Fibroblast of villous mesenchyme (primary cell): Measurements from ENCODE around the gene MRRF. TPM values are rescaled to one million over a fixed set of nuclear protein-coding genes. Genes with fewer than 3 reads are reported as not detected.

Source experiments
- DNase-seq: peaks from one replicate; pipeline ENCODE4 v3.0.0-alpha.2; 2010; ENCODE audit warnings: low read depth
- H3K4me3 ChIP-seq: 2 replicates; pipeline ENCODE4 v1.5.1; 2011; ENCODE audit warnings: low read depth, mild to moderate bottlenecking, low read length
- total RNA-seq: library from RNA; depleted of rRNA; stranded (reverse); fragments of >200 nt; gene quantifications from 2 replicates; pipeline ENCODE4 v1.2.3, GENCODE V29; 2012
- TF ChIP-seq, protein P1 (sequence below): IDR thresholded peaks from 2 replicates; pipeline ENCODE4 v1.5.1; 2012; ENCODE audit warnings: low read depth, mild to moderate bottlenecking, low read length; ENCODE audit not compliant: insufficient read depth

The MRRF gene
- total RNA-seq, 1 donor: 29.4 TPM

DNA sequence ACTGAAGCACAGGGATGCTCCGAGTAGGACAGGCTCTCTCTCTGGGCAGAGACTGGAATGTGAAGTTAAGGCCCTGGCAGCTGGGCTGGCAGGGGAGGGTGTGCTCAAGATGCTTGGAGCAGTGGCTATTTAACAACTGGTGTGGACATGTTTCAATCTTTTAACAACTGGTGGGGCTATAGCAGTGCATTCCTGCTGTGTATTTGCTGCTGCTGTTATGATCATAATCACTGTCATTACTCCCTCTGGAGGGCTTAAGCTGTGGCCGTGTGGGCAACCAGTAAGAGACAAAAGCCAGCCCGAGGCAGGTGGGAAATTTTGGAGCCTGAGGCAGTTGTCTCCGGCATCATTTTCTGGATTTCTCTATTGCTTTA is 72.9 kb downstream of the MRRF start:
- TF ChIP-seq, protein P1, sequence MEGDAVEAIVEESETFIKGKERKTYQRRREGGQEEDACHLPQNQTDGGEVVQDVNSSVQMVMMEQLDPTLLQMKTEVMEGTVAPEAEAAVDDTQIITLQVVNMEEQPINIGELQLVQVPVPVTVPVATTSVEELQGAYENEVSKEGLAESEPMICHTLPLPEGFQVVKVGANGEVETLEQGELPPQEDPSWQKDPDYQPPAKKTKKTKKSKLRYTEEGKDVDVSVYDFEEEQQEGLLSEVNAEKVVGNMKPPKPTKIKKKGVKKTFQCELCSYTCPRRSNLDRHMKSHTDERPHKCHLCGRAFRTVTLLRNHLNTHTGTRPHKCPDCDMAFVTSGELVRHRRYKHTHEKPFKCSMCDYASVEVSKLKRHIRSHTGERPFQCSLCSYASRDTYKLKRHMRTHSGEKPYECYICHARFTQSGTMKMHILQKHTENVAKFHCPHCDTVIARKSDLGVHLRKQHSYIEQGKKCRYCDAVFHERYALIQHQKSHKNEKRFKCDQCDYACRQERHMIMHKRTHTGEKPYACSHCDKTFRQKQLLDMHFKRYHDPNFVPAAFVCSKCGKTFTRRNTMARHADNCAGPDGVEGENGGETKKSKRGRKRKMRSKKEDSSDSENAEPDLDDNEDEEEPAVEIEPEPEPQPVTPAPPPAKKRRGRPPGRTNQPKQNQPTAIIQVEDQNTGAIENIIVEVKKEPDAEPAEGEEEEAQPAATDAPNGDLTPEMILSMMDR: no peak
- no peak overlapping the region for H3K4me3 ChIP-seq
- no peak for DNase-seq

- TF ChIP-seq, protein P1: no peak
- DNase-seq: no peak
- no peak overlapping the region for H3K4me3 ChIP-seq
Observed at GRCh38 chr9:122338536-122338935, 73.9 kb downstream of the MRRF start.

GRCh38 chr9:122338994-122339393 is 74.3 kb downstream of the MRRF start:
- no peak overlapping the region for H3K4me3 ChIP-seq
- TF ChIP-seq, protein P1: no peak
- no peak for DNase-seq

- H3K4me3 ChIP-seq: no peak overlapping the region
- DNase-seq: no peak
Observed at GRCh38 chr9:122339579-122339978, 74.9 kb downstream of the MRRF start.

GRCh38 chr9:122340161-122340560 is 75.5 kb downstream of the MRRF start:
- no peak overlapping the region for H3K4me3 ChIP-seq
- TF ChIP-seq, protein P1: no peak
- no peak for DNase-seq

More at GRCh38 chr9:122339579-122339978, 74.9 kb downstream of the MRRF start:
- TF ChIP-seq, protein P1: no peak

DNA sequence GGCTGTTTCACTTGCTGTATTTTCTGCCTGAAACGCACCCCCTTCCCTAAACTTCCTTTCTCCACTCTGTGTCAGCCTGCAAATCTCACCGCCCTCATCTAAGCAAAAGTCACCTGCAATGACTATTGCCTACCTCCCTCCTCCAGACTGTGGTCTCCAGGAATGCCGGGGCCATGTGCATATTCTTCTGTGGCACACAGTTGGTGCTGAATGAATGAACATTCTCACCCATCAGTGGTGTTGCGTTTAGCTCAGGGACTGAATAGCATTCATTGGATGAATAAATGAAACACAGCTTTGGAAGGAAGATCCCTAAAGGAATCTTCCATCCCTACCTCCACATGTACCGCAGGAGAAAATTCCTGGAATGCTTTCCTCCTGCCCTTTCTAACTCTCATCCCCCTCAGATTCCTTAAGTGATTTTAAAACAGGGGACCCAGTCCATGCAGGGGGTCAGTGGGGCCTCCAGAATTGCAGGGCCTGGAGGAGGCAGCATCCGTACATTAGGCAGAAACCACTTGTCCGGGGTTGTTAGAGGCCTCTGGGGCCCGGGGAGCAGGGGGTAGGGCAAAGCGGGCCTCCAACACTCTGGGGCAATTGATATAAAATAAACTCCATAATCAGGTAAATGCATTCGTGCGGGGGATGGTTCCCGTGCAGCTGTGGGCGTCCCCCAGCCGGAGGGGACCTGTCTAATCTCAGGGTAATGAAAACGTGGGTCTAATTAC is 77.8 kb downstream of the MRRF start:
- no peak for DNase-seq
- TF ChIP-seq, protein P1: no peak
- no peak overlapping the region for H3K4me3 ChIP-seq
